Fibroblast of skin of left biceps (primary cell): ENCODE measurements around the gene MRPL21.

ENCODE experiments used
- DNase-seq, 2 experiments: peaks; one replicate each; pipeline ENCODE4 v3.0.0-alpha.2; 2013; ENCODE audit warnings: low read depth in 2 of 2

The MRPL21 gene

DNA sequence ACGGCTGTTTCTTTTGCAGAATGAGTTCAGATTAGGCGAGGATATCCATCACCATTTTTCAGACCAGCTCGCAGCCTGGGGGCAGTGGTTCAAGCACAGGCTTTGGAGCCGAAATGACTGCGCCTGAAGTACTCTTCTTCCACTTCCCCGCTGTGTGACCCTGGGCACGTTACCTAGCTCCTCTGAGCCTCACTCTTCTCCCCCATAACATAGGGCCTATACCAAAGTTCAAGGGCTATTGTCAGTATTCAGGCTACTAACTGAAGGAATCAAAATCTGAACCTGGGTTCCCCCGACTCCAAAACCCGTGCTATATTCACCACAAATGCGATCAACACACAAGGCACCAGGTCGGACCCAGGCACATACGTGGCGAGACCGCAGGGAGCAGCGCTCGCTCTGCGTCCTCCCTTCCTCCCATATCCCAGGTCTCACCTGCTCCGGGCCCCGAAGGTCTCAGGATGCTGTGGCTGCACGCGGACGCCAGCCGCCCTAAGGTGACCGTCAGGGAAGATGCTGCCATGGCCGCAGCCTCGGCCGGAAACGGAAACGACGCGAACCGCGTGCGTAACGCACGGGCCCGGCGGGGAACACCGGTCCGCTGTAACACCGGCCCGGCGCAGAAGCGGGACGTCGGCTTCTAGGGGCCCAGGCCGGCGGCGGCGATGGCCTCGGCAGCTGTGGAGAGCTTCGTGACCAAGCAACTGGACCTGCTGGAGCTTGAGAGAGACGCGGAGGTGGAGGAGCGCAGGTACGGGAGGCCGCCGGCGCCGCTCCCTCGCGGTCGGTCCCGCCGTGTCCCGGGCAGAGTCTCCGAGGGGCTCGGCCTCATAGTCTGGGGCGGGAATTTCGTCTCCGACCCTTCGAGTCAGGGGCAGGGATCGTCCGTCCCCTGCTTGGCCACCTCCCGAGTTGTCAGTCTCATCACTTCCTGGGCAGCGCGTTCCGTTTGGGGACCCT lies at the start of gene MRPL21, which contains the start of gene IGHMBP2:
Gene MRPL21, minus strand, starts transcription at position 545 of the 960 bp plus-strand sequence. Its CDS starts 22 bp downstream, at position 523.
Gene IGHMBP2, plus strand, starts transcription at position 604 of the 960 bp plus-strand sequence. Its CDS starts 62 bp downstream, at position 666.
- DNase-seq = peak; percentile 35 to 36

DNA sequence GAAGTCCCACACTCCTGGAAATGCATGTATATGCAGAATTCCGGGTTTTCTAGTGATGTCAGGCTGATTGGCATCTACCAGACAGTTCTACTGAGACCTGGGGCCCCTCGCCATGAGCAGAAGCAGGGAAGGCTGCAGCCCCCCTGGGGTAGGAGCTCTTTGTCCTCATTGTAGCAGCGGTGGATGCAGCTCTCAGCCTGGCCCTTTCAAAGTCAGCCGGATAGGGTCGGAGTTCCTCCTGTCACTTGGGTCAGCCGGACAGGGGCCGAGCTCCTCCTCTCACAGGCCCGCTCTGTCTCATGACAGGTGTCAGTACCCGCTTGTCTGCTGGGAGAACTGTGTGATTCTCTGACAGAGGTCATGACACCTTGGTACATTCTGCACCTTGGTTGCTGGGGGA lies 47.1 kb upstream of the MRPL21 start:
- DNase-seq = no peak

DNA sequence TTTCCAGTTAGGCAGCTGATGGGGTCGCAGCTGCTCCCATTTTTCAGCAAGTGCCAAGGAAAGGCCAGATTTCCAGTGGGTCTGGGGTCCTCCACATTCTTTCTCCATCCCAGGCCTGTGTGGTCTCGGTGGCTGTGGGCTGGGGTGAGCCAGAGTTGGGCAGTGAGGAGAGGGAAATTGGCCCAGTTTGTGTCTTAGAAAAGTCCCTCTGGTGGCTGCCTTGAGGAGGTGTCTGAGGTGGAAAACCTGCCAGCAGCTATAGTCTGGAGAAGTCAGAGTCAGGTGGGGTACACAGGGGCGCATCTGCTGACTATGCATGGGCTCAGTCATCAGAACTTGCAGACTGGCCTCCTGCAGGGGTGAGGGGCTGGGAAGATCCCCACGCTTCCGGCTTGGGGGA lies 46.6 kb upstream of the MRPL21 start:
- no peak for DNase-seq

DNA sequence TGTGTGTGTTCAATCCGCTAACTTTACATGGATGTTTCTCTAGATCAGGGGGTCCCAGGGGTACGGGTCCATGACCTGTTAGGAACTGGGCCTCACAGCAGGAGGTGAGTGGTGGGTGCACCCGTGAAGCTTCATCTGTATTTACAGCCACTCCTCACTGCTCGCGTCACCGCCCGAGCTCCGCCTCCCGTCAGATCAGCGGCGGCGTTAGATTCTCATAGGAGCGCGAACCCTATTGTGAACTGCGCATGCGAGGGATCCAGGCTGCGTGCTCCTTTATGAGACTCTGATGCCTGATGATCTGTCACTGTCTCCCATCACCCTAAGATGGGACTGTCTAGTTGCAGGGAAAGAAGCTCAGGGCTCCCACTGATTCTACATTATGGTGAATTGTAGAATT lies 45.3 kb upstream of the MRPL21 start:
- DNase-seq = no peak

DNA sequence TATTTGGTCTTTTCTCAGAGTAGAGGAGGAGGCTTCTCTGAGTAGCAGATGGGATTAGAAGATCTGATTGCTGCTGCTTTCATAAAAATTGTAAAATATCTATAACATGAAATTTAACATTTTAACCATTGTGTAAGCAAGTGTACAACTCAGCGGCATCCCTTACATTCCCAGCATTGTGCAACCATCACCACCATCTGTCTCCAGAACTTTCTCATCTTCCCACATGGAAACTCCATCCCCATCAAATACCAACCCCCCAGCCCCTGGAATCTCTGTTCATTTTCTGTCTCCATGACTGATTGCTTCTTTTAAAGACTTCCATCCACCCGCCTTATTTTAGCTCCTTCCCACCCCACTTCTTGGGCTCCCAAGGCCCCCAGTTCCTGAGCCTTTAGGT lies 44.9 kb upstream of the MRPL21 start:
- DNase-seq = peak; percentile 39 to 46

DNA sequence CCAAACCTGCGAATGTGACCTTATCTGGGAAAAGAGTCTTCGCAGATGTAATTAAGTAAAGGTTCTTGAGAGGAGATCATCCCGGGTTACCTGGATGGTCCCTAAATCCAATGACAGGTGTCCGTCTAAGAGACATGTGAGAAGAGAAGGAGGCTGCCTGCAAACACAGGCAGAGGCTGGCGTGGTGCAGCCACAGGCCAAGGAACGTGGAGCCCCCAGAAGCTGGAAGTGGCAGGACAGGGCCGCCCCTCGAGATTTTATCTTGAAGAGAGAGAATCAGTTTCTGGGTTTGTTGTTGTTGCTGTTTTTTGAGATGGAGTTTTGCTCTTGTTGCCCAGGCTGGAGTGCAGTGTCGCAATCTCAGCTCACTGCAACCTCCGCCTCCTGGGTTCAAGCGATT lies 43.5 kb upstream of the MRPL21 start:
- no peak for DNase-seq

DNA sequence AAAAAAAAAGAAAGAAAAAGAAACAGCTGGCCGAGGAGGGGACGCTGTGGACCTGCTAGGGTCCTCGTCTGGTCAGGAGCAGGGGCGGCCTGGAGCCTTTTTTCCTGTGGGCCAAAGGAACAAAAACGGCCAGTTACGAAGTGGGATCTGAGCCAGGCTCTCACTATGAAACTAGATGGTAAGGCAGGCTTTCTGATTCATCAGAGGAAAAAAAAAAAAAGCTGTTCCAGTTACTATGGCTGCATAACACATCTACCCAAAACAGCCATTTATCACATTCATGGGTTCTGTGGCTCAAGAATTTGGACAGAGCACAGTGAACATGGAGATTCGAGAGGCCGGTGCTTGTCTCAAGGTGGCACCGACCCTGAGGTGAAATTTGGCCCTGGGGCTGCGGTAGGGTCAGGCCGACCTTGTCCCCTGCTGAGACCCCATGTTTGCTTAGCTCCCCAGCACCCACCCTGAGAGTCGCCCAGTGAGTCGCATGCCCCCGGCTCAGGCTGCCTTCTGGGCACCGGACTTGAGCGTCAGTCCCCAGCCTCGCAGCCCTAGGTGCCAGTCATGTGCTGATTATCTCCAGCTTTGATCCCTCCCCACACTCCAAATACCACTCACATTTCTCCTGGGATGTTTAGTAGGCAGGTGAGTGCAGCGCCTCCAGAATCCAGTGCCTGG lies 42.9 kb upstream of the MRPL21 start:
- DNase-seq = peak; percentile 36

DNA sequence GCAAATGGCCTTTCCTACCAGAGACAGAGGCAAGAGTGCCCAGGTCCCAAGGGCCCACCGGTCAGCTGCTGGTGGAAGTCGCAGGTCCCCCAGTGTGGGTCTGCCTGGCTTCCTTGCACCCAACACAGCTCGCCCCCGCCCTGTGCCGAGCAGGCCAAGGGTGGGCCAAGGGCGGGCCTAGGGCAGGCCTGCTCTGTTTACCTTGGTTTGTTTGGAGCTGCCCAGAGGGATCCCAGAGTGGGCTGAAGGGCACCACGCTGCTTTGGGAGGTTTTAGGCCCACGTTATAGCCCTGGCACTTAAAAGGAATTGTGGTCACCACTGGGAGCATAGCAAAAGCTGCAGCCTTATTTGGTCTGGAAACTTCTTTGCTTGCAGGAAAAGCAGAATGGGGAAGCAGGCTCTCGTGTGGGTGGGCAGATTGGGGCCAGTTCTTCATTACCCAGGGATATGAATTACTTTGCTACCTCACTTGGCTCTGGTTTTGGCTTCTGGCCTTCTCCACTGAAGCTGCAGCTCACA lies 39.2 kb upstream of the MRPL21 start:
- no peak for DNase-seq

DNA sequence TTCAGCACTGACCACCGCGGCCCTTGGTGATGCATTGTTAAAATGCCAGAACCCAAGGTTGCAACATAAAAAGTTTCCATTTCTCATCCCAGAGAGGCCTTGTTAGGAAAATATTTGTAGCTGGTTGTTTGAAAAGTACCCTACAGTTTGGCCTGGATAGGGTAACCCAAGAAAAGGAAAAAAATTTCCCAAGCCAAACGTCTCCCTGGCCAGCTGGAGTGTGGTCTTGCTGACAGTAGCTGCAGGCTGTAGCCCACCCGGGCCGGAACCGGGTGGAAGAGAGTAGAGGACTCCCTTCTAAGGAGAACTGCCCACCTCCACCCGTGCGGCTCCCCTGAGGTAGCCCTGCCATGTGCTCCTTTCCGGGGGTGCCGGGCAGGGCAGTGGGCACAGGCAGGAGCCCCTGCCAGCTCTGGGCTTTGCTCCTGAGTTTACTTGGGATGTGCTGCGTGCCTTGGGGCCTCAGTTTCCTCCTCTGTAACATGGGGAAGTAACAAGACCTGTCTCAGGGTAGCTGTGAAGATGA lies 38.5 kb upstream of the MRPL21 start:
- DNase-seq = no peak

DNA sequence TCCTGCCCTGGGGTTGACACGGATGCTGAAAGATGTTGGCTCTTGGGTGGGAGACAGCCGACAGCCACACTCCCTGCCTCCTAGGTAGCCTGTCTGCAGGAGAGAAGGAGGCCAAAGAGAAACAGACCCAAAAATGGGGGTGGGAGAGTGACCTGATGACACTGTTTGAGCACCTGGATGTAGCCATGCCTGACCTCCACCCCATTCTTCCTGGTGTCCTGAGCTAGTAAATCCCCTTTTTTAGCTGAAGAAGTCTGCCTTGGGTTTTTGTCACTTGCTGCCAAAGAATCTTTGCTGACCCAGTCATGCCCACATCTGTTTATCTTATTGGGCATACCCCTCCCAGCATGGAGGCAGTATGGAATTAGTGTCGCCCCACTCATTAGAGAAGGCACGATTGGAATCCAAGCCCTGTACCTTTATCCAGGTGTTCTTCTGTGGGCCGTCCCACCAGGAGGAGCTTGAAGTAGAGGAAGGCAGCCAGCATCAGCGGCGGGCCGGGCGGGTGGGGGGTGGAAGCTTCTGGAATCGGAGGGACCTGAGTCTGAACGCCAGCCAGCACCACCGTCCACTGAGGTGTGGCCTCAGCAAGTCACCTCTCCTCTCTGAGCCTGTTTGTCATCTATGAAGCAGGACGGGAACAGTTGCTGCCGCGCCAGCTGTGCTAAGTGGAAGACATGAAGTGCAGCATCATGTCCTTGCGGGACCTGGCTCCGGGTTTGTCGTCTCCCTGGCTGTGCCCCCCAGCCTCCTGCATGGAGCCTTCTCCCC lies 37.9 kb upstream of the MRPL21 start:
- DNase-seq = no peak

DNA sequence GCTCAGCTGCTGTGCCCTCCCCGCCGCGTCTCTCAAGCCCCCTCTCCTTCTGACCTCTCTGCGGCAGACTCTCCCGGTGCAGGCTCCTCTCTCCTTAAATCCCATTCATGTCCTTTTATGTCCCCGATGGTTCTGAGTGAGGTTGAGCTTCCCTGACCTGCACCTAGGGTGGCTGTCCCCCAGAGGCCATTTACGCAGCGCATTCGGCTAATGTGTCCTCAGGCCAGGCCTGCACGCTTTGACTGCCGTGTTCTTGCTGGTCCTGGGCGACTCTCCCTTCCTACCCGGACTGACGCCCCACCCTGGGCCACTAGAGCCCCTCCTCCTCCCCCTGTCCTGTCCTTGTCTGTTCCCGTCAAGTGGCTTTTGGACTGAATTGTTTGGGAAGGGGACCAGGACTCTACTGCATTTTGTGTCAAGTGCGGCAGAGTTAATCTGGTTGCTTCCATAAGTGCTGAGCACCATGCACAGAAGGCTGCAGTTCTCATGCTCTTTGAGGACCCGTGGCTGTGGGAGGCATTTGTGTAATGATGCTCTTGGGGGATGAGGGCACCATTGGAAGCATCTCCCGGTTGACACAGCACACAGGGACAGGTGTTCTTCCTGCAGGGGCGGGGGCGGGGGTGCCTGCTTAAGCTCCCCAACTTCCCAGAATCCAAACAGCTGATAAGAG lies 37.2 kb upstream of the MRPL21 start:
- DNase-seq = no peak

DNA sequence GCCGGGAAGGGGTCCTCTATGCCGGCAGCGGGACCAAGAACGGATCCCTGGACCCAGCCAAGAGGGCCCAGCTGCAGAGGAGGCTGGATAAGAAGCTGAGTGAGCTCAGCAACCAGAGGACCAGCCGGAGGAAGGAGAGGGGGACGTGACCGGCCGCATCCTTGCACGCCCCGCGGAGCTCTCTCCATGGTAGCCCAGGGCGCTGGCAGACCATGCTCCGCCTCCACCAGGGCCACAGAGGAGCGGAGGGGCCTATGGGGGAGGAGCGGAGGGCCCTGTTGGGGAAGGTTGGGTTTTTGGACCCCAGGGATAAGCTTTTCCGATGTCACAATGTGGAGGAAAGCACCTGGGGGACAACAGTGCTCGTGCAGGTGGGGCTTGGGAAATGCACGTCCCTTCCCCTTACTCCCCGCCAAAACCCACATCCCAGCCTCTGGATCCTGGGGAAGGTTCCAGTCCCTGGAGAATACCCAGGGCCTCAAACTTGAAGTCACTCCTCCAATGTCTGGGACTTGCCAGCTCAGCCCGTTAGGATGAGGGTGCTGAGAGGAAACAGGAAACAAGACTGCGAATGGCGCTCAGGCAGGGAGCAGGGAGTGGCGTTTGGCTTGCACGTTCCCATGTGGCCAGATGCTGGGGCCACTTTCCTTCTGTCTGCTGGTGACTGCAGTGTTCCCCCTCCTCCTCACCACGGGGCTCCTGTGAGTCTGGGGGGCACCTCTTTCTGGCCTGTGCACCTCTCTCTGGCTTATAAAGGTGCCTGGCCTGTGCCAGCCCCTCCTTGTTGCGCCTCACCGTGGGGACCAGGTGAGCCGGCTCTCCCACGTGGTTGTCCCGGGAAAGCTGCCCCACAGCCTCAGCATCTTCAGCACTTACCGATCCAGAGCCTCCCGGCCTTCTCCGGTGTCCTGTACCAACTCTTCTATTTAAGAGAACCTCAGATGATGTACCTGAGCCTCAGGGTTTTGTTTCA lies 36.2 kb upstream of the MRPL21 start:
- no peak for DNase-seq

DNA sequence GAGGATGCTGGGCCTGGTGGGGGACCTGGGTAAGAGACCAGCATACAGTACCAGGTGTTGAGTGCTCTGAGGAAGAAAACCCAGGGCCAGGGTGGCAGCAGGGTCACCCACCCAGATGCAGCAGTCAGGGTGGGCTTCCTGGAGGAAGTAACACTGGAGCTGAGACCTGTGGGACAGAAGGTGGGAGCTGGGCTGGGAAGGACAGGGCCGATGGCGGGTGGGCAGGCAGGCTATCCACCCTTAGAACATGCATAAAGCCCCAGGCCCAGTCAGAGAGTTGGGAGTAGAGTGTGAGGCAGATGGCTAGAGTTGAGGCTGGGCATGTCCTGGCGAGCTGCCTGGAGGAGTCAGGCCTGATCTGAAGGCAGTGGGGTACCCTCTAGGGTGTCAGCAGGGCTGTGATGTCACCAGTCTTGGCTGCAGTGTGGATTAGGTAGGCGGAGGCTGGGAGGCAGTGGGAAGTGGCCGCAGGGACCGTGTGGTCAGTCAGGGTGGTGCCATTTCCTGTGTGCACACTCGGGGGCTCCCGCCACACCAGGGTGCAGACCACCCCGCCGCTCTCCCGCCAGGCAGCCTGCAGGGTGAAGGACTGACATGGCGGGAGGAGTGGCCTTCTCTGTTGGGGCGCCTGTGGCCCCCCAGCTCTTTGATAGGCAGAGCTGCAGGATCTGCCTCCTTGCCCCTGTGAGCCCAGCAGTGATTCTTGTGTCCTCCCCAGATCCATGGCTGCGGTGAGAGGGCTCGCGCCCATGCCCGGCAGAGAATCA lies 35.4 kb upstream of the MRPL21 start:
- DNase-seq = no peak

DNA sequence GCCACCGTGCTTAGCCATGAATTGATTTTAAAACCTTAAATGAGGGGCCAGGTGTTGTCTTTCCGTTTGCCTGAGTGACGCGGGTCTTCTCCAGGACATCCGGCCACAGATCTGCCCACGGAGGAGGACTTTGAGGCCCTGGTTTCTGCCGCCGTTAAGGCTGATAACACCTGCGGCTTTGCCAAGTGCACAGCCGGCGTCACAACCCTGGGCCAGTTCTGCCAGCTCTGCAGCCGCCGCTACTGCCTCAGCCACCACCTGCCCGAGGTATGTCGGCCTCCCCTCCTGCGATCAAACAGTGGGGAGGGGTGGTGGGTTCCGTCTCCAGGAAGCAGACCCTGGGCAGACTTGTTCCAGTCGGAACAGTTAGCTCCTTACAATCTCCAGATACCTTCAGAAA lies 34.5 kb upstream of the MRPL21 start:
- no peak for DNase-seq

DNA sequence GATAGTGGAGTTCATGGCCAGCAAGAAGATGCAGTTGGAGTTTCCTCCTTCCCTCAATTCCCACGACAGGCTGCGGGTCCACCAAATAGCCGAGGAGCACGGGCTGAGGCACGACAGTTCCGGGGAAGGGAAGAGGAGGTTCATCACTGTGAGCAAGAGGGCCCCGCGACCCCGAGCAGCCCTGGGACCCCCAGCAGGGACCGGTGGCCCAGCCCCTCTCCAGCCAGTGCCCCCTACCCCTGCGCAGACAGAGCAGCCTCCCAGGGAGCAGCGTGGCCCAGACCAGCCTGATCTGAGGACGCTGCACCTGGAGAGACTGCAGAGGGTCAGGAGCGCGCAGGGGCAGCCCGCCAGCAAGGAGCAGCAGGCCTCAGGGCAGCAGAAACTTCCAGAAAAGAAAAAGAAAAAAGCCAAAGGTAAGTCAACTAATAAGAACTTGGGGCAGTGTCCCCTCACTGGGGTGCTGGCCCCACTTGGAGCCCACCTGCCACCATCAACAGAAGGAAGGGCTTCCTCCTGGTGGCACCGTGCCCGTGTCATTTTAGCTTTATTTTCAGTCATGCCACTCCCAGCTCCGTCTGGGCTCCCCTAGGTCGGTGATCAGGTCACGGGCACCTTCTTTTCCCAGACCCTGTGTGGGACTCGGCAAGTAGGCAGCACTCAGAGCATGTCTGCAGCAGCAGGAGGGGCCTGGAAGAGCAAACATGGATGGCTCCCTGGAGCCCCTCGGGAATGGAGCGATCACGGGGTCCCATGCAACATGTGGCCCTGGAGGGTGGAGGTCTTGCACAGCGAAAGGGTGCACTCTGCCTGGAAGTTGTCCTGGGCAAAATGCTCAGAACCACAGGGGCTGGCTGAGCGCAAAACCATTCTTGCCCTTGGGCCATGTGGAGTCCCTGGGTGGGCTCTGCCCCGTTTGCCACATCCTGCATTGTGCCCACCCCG lies 33.3 kb upstream of the MRPL21 start:
- no peak for DNase-seq

DNA sequence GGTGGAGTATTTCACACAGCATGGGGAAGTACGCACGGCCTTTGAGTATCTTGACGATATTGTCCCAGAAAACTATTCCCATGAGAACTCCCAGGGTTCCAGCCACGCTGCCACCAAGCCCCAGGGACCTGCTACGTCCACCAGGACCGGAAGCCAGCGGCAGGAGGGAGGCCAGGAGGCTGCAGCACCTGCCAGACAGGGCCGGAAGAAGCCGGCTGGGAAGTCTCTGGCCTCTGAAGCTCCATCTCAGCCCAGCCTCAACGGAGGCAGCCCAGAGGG lies 32.7 kb upstream of the MRPL21 start:
- DNase-seq = no peak

DNA sequence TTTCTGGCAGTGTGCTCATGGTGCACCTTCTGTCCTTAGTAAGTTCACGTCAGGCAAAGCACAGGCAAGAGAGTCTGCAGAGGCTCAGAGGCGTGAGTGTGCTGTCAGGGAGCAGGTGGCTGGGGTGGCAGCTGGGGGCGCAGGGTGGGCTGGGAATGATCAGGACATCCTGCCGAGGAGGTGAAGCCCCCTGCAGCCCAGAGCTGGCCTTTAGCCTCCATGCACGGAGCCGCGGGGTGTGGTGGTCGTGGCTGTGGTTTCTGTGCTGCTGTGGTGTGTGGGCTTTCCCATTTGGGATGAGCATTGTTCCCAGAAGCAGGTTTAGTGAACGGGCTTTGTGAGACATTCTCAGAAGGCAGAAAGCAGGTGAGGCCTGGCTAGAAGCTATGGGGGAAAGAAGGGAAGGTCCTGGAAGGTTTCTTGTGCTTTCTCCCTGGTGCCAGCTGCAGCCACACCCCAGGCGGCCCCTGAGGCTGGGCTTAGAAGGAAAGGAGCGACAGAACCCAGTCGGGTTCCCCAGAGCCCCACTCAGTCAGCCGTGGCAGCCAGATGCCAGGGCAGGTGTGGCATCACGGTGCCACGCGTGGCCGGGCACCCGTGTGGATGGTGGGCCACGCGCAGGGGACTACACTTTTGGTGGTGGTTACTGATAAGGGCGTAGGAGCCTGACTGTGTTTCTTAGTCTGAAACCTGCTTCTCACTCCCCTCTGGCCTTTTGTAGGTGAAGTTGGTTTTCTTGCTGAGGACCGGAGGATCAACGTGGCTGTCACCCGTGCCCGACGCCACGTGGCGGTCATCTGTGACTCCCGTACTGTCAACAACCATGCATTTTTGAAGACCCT lies 32.1 kb upstream of the MRPL21 start:
- DNase-seq = no peak
